ENCODE measurements around the gene RNF4. TPM values are rescaled to one million over a fixed set of nuclear protein-coding genes. Genes with fewer than 3 reads are reported as not detected.

RNF4 gene
- total RNA-seq, 1 experiment from 2014 or later: 81.4 TPM

DNA sequence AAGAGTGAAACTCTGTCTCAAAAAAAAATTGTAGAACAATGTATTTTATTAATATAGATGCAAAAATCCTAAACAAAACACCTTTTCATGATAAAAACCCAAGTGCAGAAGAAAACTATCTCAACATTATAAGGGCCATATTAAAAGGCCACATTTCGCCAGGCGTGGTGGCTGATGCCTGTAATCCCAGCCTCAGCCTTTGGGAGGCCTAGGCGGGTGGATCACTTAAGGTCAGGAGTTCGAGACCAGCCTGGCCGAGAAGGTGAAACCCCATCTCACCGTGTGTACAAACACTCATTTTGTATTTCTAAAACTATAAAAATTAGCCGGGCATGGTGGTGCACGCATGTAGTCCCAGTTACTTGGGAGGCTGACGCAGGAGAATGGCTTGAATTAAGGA is 57.7 kb downstream of the RNF4 start:
- H3K36me3 Mint-ChIP-seq (ENCODE audit: insufficient read depth, unreplicated experiment): no peaks in the 10 kb centered on the region

DNA sequence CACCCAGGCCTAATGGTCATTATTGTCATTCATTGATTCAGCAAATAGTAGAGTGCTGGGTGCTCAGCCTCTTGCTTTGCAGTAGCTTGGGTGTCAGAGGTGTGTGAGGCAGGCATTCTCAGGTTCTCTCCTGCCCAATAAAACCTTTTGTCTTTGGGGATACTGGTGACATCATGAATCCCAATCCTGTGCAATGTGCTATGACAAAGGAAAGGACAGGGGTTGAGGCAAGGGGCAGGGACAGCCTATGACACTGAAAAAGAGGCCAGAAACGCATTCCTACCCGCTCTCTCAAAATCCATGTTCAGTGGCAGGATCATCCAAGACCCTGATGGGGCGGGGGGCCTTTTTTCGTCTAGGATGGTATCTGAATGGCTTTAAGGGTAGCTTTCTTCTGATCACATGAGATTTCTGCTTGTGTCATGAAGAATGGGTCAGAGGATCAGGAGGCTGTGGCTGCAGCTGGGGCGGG is 66.0 kb downstream of the RNF4 start:
- intact Hi-C loops (cut with micrococcal nuclease): loop anchor here (10.0 kb wide), 1 partner anchor 130 kb away; no protein-coding TSS in a partner anchor
- H3K4me1 Mint-ChIP-seq (ENCODE audit: insufficient read depth, unreplicated experiment): no peaks in the 10 kb centered on the region
- peak overlapping the region; percentile 81 for H3K27ac Mint-ChIP-seq (ENCODE audit: low read depth, unreplicated experiment)
- TF ChIP-seq, protein P1, sequence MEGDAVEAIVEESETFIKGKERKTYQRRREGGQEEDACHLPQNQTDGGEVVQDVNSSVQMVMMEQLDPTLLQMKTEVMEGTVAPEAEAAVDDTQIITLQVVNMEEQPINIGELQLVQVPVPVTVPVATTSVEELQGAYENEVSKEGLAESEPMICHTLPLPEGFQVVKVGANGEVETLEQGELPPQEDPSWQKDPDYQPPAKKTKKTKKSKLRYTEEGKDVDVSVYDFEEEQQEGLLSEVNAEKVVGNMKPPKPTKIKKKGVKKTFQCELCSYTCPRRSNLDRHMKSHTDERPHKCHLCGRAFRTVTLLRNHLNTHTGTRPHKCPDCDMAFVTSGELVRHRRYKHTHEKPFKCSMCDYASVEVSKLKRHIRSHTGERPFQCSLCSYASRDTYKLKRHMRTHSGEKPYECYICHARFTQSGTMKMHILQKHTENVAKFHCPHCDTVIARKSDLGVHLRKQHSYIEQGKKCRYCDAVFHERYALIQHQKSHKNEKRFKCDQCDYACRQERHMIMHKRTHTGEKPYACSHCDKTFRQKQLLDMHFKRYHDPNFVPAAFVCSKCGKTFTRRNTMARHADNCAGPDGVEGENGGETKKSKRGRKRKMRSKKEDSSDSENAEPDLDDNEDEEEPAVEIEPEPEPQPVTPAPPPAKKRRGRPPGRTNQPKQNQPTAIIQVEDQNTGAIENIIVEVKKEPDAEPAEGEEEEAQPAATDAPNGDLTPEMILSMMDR (IDR thresholded peaks at IDR 0.05; ENCODE audit: unreplicated experiment): no peak
- peak overlapping the region; percentile 81 for H3K4me3 Mint-ChIP-seq (ENCODE audit: unreplicated experiment)
- BruUV-seq (replicated peaks): no TSS peak
- CTCF ChIA-PET: interaction anchor here (0.6 to 0.9 kb wide), 3 partner anchors 24 to 58 kb away, joined by 3 to 4 read pairs (median 3); no protein-coding TSS in a partner anchor
- no peaks in the 10 kb centered on the region for H3K9me3 Mint-ChIP-seq (ENCODE audit: unreplicated experiment)
- H3K36me3 Mint-ChIP-seq (ENCODE audit: insufficient read depth, unreplicated experiment): no peaks in the 10 kb centered on the region
- H3K27me3 Mint-ChIP-seq (ENCODE audit: insufficient read depth, unreplicated experiment): no peaks in the 10 kb centered on the region
- POLR2A ChIA-PET: interaction anchor here (0.6 to 3.1 kb wide), 6 partner anchors 44 to 1245 kb away, joined by 3 to 17 read pairs (median 8); partner anchors contain the start of genes HAUS3, MAEA, POLN and RNF4
- no peak for DNase-seq (ENCODE audit: unreplicated experiment)

More for the DNA sequence above, 57.7 kb downstream of the RNF4 start:
- Mint-ChIP-seq H3K4me3 (ENCODE audit: unreplicated experiment) (no peak overlapping the region), H3K27me3 (ENCODE audit: insufficient read depth, unreplicated experiment) (no peaks in the 10 kb centered on the region), H3K4me1 (ENCODE audit: insufficient read depth, unreplicated experiment) (no peaks in the 10 kb centered on the region), H3K9me3 (ENCODE audit: unreplicated experiment) (no peaks in the 10 kb centered on the region), H3K27ac (ENCODE audit: low read depth, unreplicated experiment) (no peak overlapping the region)
- TF ChIP-seq, protein P1 (IDR thresholded peaks at IDR 0.05; ENCODE audit: unreplicated experiment): peak; percentile 9
- no TSS peak for BruUV-seq (replicated peaks)
- ChIA-PET CTCF (no interaction called here), POLR2A (no interaction called here)
- no peak for DNase-seq (ENCODE audit: unreplicated experiment)
- intact Hi-C loops (cut with micrococcal nuclease): no loop called here

DNA sequence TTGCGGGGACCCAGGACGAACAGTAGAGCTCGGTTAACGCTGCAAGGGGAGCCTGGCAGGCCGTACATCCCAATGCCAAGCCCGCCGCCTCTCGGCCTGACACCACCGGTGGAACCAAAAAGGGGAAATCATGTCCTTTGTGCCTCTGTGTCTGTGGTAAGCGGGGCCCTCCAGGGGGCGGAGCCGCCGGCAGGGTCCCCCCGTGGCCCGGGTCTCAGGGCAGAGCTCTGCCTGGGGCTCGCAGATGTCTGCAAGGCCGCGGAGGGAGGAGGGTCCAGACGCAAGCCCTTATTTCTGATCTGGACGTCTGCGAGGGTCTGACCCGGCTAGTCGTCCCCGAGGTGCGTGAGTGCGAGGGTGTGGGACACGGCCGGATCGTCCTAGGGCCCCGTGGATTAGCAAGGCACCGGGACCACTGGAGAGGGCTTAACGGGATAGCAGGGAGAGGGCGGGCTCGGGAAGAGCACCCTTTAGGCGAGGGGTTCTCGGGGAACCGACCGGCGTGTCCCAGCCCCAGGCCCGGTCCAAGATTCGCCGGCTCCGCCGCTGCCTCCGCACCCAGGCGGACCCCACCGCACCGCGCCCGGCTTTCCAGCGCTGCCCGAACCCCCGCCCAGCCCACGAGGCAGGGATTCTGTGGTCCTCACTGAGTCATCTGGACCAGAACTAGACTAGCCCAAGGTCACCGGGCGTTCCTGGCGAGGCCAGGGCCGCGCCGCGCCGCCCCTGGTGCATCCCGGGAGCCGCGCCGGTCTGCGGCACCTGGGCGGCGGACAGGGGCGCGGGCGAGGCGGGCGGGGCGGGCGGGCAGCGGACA is 66.7 kb downstream of the RNF4 start:
- Mint-ChIP-seq H3K4me1 (ENCODE audit: insufficient read depth, unreplicated experiment) (no peaks in the 10 kb centered on the region), H3K27me3 (ENCODE audit: insufficient read depth, unreplicated experiment) (no peaks in the 10 kb centered on the region), H3K27ac (ENCODE audit: low read depth, unreplicated experiment) (peak overlapping the region; percentile 81), H3K9me3 (ENCODE audit: unreplicated experiment) (no peaks in the 10 kb centered on the region), H3K36me3 (ENCODE audit: insufficient read depth, unreplicated experiment) (peaks cover 4% of the 10 kb centered on the region), H3K4me3 (ENCODE audit: unreplicated experiment) (peak overlapping the region; percentile 81)
- TF ChIP-seq, protein P1 (IDR thresholded peaks at IDR 0.05; ENCODE audit: unreplicated experiment): no peak
- intact Hi-C loops (cut with micrococcal nuclease): loop anchor here (1.0 to 10.0 kb wide), 2 partner anchors 45 to 129 kb away; no protein-coding TSS in a partner anchor
- DNase-seq (ENCODE audit: unreplicated experiment): no peak
- ChIA-PET POLR2A (interaction anchor here (0.6 to 3.1 kb wide), 9 partner anchors 21 to 1246 kb away, joined by 3 to 17 read pairs (median 4); partner anchors contain the start of genes HAUS3, MAEA, POLN and RNF4), CTCF (interaction anchor here (0.6 to 0.9 kb wide), 3 partner anchors 23 to 69 kb away, joined by 3 read pairs; no protein-coding TSS in a partner anchor)
- BruUV-seq (replicated peaks): TSS peak; percentile 79

Measured in MCF 10A (cell line).